GM21381 (cell line): Measurements from ENCODE around the gene CXCL5.
"Not testable (repeated sequence)": the region's sequence is repeated elsewhere in the genome, so short reads cannot be mapped to it uniquely, and the experiment has no call there.

Experiments used
- ATAC-seq: cut with Tn5 transposase; IDR thresholded peaks from one replicate; pipeline ENCODE4 v1.9.1; 2021; ENCODE audit warnings: mild to moderate bottlenecking, moderate library complexity; ENCODE audit not compliant: unreplicated experiment

CXCL5 gene

DNA sequence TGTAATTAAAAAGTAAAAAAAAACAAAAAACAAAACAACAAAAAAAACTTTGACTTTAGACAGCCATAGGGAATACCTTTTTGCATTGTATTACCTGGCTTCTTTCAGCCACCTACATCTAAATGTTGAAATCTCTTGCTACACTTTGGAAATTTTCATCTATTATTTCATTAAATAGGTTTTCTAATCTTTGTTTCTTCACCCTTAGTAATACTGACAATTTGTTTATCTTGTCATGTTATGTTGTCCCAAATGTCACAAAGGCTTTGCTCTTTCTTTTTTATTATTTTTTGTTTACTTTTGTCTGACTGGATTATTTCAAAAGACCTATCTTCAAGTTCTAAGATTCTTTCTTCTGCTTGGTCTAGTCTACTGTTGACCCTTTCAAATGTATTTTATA, 24.1 kb downstream of the CXCL5 start:
- ATAC-seq, result no peak

DNA sequence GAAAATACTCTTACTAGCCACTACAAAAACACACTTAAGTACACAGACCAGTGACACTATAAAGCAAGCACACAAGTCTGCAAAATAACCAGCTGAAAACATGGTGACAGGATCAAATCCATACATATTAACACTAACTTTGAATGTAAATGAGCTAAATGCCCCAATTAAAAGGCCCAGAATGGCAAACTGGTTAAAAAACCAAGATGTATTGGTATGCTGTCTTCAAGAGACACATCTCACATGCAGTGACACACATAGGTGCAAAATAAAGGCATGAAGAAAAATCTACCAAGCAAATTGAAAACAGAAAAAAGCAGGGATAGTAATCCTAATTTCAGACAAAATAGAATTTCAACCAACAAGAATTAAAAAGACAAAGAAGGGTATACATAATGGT, 27.5 kb downstream of the CXCL5 start:
- ATAC-seq, result no peak

DNA sequence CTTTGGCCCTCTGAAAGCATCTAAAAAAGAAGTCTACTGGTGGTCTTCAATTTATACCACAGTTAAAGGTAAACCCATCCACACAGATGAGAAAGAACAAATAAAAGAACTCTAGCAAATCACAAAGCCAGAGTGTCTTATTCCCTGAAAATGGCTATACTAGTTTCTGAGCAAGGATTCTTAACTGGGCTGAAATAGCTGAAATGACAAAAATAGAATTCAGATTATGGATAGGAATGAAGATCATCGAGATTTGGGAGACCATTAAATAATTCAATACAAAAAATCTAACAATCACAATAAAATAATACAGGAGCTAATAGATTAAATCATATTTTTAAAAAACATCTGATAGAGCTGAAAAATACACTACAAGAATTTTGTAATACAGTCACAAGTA, 28.5 kb downstream of the CXCL5 start:
- ATAC-seq, result no peak

DNA sequence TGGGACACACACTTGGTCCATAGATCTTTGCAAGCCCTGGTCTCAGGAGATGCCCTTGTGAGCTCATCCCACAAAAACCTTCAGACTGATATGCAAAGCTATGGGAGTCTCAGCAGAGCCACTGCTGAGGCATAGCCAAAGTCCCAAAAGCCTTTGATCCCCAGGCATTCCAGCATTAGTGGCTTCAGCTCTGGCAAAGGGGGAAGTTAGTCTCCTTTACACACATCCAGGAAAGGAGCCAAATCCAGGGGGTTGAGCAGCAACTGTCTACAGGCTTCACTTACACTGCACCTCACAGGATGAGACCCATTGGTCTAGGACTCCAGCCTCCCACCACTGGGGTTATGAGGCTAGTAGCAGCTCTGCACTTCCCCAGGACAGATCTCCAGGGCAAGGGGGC, 30.6 kb downstream of the CXCL5 start:
- no peak for ATAC-seq

DNA sequence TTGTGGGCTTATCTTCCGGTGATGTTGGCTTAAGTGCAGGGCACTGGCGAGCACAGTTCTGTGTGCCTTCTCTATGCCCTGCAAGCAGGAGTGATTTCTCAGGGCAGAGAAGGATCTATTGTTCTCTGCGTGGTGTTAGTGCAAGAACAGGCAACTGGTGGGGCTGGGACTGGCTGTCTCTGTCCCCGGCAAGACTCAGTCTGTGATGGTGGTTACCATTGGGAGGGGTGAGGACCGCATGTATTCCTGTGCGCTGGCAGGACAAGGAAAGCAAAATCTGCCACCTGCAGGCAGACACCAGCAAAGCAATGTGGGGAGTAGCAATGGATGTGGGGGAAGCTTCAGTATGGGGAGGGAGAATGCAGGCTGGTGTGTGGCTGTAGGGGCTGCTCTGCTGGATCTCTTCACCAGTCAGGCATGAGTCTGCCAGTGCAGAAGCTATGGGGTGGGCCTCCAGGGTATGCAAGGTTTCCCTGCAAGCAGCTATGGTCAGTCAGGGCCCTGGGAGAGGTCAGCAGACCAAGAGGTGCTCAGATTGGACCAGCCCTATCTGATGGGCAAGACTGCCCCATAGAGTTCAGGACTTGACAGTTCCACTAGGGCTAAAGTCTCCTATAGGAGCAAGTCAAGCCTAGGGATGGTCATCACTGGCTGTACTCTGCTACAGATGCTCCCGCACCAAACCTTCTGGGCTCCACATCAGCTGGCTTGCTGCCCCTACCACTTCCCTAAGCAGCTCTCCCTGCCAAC, 33.4 kb downstream of the CXCL5 start:
- ATAC-seq, result no peak

DNA sequence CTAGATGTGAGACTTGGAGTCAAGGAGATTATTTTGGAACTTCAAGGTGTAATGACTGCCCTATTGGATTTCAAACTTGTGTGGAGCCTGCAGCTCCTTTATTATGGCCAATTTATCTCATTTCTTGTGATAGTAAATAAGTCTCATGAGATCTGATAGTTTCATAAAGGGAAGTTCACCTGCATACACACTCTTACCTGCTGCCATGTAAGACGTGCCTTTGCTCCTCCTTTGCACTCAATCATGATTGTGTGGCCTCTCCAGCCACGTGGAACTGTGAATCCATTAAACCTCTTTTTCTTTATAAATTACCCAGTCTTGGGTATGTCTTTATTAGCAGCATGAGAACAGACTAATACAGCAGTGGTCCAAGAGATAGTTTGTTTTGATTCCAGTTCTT, 35.8 kb downstream of the CXCL5 start:
- no peak for ATAC-seq

DNA sequence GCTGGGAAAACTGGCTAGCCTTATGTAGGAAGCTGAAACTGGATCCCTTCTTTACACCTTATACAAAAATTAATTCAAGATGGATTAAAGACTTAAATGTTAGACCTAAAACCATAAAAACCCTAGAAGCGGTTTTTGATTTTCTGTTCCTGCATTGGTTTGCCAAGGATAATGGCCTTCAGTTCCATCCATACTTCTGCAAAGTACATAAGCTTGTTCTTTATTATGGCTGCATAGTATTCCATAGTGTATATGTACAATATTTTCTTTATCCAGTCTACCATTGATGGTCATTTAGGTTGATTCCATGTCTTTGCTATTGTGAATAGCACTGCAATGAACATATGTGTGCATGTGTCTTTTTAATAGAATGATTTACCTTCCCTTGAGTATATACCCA, 39.4 kb downstream of the CXCL5 start:
- ATAC-seq, result not testable (repeated sequence)

DNA sequence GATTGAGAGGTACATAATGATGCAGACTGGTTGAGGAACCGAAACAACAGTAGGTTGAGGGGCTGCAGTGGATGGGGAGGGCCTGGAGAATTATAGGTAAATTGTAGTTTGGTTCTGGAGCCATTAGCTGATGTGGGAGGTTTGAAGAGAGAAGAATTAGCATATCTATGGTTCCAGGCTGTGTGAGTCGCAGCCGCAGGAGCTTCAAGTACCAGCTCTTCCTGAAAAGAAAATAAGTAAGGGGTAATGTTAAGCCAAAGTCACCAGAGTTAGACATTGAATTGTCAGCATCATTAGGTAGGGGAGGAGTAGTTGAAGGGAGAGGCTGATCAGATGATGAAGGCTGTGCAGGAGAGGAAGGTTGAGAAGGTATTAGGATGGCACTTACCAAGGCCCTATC, 46.1 kb downstream of the CXCL5 start:
- ATAC-seq, result no peak

DNA sequence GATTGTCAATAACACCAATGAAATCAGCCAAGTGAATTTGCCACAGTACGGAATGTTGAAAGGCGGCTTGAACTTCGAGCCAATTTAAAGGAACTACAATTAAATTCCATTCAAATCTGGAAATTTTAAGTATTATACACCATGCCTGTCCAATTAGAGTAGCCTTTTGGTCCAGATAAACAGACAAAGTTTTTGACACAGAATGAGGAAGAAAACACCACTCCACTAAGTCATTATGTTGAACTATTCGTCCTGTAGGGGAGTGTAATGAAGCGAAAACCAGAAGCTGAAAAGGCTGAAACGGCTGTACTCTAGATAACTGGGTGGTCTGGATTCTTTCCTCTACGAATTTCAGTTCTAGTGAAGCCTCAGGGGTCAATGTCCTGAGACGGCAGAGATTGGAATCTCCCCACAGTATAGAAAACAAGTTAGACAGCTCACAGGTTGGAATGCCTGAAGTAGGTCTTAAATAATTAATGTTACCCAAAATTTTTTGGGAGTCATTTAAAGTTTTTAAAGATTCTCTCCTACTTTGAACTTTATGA, 48.0 kb downstream of the CXCL5 start:
- not testable (repeated sequence) for ATAC-seq

DNA sequence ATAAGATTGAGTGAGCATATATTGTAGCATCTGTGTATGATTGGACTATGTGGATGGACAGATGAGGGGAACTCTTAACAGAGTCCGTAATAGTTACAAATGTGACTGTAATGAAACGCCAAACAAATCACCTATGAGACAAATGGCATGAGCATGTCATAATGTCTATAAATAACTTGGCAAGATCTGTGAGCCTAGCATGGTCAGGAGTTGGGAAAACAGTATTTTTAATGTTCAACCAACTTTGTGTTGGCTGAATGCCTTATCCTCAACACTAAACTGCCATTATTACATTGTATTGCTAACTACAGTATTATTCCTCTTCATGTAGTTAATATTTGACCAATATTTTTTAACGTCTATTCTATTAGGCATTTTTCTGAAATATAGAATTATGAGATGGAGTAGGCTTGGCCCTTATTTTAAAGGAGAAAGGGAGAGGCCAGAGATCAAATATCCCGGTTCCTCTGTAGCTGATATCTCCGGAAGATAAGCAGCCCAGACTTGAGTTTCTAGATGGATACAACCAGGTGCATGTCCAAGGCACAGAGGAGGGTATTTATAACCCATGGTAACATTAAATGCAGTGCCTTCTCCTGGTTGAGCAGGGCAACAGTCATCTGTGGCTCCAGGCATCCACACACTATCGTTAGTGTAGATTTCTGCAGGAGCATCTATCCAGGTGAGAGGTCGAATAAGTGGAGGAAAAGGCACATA, 49.3 kb downstream of the CXCL5 start:
- ATAC-seq, result no peak

DNA sequence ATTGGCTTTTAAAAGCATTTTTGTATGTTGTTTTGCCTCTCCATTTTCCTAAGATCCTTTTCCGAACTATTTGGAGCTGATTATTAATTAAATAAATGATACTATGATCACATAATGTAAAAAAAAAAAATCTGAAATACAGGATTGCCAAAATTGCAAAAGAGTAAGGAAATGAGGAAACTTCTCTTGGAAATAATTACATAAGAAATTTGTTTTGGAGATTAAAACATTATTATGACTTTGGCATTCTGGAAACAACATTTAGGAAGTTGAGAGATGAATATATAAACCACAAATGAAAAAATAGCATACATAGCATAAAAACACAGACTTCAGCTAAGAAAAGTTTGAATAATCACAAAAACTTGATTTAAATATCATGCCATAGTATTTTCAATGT, 50.2 kb downstream of the CXCL5 start:
- no peak for ATAC-seq

DNA sequence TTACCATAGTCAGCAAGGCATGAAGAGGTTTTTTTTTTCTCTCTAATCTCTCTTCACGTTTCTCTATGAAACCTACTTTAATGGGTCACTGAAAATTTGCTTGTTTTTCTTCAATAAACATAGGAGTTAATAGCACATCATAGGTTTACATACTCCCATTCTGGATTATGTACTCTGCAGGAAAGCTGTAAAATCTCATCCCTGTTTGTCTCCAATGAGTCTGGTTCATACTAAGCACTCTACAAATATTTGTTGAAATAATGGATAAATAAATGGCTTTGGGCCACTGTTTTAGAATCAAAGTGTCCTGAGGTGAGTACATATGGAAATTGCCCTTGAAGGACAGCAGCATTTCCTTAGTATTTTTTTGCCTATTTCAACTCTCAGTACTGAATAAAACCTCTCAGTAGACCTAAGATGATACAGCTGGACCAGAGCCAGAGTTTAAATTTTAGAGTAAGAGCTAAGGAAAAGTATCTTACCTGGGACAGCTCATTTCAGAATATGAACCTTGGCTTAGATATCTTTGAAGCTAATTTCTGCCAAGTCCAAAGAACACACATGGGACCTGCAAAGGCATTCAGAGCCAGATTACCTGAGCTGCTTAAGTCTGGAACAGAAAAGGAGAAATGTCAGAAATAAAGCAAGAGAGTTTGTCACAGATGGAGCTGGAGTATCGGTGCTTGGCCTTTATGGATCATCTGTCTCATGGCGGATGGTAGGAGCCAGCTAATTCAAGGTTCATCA, 51.1 kb downstream of the CXCL5 start:
- no peak for ATAC-seq

DNA sequence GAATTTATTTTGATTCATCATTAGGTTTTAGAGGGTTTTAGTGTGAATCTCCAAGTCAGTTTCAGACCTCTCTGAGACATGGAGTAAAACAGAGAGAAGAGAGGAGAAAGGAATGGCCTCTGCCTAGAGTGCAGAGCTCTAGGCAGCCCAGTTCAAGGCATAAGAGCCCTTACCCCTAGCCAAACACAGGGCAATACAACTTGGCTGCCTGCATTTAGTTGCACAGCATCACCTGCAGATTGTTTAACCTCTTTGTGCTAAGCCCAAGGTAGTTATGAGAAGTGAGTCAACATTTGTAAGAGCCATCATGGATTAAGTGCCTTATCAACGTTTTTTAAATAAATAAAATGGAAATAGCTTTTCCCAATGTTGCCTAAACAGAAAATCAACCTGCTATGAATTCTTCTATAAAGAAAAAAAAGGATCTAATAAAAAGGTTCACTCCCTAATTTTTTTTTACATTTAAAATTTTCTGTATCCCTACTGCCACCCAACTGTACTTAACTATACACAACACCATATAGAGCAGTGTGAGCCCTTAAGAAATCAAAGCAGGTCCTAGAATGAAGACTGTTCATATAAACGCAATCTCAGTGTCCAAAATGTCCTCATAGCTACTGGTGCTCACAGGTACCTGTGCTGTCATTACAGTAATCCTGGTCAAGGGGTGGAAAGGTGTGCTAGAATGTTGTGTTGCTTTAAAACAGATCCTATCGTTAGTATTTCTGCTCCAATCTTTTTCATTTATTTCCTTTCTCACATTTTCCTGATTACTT, 52.6 kb downstream of the CXCL5 start:
- ATAC-seq, result no peak
